GM18909 (cell line): ENCODE results near the gene PPIF.
"Not testable (repeated sequence)": the region's sequence is repeated elsewhere in the genome, so short reads cannot be mapped to it uniquely, and the experiment has no call there.

Experiments
- ATAC-seq: cut with Tn5 transposase; IDR thresholded peaks from one replicate; pipeline ENCODE4 v1.9.1; 2021; ENCODE audit warnings: mild to moderate bottlenecking; ENCODE audit not compliant: unreplicated experiment, poor library complexity

Gene PPIF

DNA sequence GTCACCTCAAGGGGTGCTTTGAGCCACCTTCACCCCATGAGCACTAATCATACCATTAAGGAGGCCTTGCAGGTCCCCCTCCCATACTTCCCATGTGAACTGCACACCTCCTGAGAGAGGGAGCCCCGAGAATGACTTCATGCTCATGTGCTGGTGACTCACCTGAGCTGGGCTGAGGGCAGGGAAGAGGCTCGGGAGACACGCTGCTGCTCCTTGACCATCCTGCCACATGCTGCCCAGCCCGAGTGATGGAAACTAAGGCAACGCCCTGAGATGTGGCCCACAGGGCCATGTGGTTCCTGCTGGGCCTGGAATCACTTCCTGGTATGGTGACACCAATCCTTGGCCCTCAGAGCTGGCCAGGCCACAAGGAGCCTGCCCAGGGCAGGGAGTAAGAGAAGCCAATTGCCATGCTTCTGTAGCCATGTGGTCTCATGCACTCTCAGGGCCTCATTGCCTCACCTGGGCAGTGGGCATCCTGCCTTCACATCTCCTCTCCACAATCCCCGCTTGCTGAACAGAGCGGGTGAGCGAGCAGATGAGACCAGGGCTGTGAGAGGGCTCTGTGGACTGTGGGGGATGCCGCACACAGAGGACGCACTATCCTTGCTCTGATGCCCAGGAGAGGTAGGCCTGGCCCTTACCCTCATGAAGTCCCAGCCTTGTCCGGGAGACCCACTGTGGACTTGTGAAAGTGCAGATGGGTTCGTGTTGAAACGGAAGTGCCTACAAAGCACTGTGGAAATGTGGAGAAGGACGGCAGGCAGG lies 18.3 kb upstream of the PPIF start:
- no peak for ATAC-seq

DNA sequence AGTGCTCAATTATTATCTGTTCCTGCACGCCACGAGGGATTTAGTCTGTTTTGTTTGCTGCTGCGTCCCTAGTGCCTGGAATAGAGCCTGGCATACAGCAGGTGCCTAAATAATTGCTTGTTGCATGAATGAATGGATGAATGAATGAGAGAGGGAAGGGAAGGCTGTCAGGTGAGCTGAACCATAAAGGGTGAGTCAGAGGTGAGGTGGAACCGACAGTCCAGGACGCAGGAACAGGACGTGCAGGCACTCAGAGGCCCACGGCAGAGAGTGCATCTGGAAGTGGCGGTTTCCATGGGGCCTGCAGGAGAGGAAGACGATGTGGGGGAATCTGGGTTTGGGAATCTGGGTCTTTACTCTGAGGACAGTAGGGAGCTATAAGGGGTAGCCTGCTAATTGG lies 17.7 kb upstream of the PPIF start:
- no peak for ATAC-seq

DNA sequence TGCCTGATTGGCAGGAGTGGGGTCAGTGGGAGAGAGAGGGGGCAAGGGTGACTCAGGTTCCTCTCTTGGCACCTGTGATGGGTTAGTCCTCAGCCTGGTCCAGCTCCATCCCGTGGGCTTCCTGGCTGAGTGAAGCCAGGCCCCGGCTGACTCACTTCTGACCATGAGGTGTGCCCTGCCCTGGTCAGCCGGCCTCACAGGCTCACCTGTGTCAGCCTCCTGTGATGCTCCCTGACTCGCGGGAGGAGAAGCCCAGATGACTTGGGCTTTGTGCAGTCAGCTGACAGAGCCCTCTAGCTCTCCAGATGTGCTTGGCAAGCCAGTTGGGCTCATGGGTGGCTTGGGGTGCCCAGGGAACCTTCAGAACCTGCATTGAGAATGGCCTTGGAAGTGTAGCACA lies 16.0 kb upstream of the PPIF start:
- ATAC-seq: peak; percentile 4

DNA sequence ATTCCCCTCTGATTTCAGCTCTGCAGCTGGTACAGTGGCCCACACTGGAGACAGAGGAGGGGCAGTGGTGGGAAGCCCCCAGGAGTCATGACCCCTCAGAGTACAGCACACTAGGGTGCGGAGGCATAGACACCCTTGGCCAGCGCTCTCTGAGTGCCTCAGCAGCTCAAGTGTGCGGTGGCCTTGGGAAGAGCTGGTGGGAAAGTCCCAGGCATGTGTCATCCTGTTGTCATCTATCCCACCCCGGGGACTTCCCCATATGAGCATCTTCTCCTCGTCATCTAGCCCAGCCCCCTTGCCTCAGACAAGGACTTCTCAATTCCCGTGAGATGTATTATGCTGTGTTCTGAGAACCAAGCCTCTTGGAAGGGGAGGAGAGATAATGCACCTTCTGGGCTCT lies 15.6 kb upstream of the PPIF start:
- ATAC-seq: peak; percentile 76

DNA sequence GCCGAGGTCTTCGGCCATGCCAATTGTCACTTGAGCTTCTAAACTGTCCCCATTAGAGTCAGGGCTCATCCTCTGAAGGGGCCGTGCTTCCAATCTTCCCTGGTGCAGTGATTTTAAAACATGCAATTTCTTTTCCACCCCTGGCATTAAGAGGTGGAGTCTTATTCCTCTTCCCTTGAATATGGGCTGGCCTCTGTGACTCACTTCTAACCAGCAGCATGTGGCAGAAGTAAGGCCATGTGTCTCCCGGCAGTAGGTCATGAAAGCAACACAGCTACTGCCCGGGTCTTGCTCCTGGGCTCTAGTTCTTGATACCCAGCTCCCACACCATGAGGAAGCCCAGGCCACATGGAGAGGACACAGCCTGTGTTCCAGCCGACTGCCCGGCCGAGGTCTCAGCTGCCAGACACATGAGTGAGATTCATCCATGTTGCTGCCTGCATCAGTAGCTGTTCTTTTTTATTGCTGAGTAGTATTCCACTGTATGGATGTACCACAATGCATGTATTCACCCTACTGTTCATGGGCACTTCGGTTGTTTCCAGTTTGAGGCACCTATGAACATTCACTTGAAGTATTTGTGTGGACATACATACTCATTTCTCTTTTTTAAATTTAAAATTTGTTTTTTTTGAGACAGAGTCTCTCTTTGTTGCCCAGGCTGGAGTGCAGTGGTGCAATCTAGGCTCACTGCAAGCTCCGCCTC lies 14.5 kb upstream of the PPIF start:
- ATAC-seq: not testable (repeated sequence)

DNA sequence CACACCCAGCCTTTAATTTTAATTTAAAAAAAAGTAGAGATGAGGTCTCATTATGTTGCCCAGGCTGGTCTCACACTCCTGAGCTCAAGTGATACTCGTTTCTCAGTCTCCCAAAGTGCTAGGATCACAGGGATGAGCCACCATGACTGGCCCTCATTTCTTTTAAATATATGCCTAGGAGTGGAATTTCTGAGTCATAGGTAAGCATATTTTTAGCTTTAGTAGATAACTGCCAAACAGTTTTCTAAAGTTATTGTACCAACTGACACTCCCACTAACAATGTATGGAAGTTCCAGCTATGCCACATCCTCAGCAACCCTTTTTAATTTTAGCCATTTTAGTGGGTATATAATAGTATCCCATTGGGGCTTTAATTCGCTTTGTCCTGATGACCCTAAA lies 13.8 kb upstream of the PPIF start:
- no peak for ATAC-seq

DNA sequence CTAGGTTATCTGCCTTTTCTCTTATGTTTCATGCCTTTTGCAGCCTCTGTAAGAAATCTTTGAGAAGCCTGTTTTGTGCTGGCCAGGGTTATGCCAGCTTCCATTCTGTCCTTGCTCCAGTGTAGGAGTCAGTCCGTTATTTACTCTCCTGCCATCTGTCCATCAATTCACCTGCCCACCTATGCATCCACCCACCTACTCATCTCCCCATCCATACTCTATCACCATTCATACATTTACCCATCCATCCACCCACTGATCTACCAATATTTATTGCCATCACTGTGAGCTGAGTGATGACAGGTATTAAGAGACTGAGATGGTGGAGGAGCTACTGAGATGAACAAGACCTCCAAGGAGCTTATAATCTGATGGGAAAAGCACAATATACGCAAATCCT lies 12.7 kb upstream of the PPIF start:
- no peak for ATAC-seq

DNA sequence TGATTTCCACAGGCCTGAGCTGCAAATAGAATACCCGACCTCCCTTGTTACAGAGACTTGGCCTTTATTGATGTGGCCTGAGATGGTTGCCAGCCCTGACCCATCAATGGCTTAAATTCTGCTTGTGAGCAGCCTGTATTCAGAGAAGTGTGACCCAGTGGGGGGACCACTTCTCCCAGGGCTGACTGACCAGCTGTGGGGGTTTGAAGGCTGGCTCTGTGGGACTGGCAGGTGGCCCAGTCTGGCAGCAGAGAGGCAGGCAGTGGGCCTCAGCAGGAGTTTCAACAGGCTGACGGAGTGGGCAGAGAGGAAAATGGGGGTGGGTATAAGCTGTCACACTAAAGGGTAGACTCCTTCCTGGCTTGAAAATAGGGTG lies 12.2 kb upstream of the PPIF start:
- no peak for ATAC-seq

DNA sequence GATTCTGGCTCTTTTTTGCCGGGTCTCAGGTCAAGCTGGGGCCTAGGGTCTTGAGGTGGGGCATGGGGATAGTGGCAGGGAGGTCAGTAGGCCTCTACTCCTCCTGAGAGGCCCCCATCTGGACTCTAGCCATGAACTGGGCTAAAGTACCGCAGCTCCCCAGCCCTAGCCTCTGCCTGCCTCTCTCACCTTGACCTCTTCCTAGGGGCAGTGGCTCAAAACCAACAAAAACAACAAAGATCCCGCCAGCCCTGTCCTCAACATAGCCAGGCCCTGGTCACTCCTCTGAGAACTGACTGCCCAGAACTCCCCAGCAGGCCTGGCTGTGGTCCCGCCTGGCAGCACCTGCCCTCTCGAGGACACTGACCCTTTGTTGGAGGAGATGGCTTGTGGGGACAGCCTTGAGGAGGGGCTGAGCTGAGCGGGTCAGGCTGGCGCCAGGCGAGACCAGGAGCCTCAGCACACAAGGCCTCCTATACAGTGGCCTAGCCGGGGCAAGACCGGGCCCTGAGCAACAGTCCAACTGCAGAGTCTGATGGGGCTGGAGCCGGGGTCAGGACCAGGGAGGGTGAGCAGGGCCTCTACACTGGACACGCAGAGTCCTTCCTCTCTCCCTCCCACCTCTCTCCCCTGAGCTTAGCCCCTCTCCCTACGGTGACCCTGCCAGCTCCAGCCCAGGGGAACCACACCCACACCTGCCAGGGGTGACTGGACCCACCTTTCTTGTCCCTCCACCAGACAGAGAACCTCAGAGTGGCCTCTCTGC lies 11.6 kb upstream of the PPIF start:
- ATAC-seq: no peak

DNA sequence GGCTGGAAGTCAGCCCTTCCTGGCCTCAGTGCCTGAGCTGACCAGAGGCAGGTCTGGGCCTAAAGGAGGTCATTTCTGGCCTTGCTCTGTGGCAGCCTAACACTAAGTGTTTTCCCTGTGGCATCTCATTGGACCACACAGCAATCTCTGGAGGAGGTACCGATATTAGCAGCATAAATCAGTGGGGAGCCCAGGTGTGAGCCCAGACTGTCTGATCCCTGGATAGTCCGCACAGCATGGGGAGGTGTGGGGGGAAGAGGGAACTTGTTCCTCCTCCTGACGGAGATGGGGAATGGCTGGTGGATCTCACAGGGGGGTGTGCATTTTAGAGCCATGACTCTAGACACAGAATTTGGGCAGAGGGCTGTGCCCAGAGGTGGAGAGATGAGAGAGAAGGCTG lies 11.0 kb upstream of the PPIF start:
- ATAC-seq: no peak

DNA sequence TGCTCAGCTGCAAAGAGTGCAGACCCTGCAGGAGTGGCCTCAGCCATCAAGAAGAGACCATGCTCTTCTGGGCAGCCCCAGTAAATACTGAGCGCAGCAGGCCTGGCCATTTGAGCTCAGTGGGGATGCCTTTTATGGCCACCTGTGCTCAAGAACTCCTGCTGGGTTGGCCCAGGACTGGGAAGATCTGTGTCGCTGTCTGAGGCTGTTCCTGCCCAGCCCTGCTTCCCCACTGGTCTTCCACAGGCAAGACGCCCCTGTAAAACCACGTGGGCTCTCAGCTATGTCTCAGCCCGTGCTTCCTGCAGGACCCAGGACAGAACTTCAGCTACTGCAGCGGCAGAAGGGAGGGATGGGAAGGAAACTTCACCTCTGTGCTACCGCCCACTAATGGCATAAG lies 10.5 kb upstream of the PPIF start:
- ATAC-seq: no peak

DNA sequence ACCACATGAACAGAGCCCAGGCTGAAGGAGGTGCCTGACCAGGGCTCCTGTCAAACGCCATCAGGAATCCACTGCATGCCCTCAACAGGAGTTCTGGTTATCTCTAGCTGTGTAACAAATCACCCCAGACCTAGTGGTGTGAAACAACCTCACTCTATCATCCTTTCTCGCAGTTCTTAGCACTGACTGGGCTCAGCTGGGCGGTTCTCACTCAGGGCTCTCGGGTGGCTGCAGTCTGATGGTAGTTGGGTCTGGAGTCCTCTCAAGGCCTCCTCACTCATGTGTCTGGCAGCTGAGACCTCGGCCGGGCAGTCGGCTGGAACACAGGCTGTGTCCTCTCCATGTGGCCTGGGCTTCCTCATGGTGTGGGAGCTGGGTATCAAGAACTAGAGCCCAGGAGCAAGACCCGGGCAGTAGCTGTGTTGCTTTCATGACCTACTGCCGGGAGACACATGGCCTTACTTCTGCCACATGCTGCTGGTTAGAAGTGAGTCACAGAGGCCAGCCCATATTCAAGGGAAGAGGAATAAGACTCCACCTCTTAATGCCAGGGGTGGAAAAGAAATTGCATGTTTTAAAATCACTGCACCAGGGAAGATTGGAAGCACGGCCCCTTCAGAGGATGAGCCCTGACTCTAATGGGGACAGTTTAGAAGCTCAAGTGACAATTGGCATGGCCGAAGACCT lies 9.3 kb upstream of the PPIF start:
- not testable (repeated sequence) for ATAC-seq

DNA sequence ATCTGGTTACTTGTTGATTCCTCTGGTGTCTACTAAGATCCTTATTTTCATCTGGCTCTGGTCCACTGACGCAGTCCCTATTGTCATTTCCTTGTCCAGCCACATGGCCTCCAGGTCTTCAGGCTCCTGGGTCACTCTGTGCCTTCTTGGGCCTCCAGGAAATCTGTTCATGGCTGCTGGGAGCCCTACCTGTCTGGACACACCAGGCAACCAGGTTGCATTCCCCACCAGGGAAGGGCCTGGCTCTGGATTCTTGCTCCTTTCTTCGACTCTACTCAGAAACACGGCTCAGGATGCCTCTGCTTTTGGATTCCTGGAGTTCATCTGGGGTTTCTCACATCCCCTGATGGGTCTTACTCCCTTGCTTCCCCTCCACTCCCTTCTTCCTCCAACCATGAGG lies 8.0 kb upstream of the PPIF start:
- ATAC-seq: no peak

DNA sequence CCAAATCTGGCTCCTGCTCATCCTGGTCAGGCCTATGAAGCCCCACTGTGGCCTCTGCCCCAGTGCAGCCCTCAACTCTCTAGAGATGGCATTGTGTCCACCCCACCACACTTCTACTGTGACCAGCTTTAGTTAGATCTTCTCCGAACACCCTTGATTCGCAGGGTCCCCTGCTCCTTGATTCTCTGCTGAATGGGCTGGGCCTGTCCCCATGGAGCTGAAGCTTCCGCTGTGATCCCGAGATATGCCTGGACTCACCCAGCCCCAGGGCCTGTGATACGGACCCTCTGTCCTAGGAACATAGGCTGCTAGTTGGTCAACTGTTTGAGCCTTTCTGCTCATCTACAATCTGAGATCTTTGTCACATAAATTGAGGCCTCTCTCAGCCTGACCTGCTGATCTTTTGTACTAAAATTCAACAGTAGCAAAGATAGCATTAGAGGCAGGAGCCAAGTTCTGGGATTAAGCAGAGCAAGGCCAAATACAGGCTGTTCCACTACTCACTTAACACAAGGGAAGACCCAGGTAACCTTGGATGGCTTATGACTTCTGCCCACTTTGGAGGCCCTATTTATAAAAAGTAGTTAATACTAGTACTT lies 6.5 kb upstream of the PPIF start:
- no peak for ATAC-seq

DNA sequence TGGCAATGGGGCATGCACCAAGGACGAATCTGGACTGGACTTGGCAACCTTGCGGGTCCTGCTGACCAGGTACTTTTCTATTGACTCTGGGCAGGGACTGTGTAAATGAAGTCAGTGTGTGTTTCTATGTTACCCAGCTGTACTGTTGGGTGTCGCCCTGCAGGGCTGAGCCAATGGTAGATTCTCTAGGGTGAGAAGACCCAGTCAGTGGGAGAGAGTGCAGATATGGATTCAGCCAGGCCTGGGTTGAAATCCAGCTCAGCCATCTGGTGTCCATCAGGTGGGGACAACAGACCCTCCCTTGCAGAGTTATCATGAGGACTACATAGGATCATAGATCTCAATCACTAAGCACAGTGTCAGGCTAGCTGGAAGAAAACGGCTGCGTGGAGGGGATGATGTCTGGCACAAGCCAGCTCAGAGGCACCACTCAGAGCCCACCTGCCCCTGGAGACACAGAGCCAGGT lies 4.9 kb upstream of the PPIF start:
- no peak for ATAC-seq

DNA sequence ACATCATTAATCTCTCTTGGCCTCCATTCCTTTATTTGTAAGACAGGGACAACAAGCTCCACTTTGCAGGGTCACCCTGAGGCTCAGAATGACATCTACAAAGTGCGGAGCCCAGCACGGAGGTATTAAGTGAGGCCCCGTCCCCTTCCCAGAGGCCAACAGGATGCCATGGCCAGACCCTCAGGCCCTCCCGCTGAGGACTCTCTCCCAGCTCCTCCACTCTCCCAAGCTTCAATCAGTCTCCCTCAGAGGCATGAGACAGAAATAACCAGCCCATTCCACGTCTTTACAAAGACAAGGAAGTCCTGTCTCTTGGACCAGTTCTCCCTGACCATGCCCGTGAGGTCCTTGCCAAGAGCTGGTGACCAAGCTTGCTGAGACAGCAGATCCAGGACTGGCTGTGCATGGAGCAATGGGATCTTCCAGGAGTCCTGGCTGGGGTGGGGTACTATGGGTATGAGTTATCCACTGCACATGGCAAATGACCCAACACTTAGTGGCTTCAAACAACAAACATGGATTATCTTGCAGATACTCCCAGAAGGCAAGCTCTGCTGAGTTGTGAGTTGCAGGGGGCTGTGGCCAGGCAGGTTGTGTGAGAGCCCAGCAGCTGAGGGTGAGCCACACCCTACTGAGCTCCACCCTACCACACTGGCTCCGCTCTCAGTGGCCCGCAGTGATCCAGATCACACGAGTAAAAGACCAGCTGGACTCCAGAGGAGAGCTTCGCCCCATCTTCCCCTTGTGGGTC lies 4.3 kb upstream of the PPIF start:
- ATAC-seq: no peak

DNA sequence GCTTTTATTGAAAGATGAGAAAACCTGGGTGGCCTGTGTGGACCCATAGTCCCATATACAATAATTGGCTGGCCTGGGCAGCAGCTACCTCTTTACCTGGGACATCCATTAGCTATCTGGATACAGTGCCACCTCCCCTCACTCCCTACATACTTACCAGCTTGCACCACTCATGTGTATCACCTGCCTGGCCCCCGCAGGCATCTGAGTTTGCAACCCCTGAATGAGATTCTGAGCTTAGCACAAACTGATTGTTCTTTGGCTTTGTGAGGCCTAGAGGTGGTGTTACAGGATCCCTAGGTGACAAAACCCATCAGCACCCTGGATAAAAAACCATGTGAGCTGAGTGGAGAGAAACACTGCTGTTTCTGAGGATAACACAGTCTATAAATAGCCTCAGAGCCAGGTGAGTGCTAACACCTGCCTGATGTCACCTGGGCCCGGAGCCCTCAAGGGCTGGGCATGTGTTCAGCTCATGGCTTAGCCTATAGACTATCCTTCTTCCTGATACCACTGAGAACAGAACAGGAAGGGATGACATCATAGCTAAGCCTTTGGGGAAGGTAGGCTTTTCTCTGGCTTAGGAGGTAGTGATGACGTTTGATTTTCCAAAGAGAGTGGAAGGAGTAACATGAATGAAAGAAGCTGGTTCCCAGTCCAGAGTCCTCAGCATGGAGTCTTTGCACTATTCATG lies 2.6 kb upstream of the PPIF start:
- ATAC-seq: no peak

DNA sequence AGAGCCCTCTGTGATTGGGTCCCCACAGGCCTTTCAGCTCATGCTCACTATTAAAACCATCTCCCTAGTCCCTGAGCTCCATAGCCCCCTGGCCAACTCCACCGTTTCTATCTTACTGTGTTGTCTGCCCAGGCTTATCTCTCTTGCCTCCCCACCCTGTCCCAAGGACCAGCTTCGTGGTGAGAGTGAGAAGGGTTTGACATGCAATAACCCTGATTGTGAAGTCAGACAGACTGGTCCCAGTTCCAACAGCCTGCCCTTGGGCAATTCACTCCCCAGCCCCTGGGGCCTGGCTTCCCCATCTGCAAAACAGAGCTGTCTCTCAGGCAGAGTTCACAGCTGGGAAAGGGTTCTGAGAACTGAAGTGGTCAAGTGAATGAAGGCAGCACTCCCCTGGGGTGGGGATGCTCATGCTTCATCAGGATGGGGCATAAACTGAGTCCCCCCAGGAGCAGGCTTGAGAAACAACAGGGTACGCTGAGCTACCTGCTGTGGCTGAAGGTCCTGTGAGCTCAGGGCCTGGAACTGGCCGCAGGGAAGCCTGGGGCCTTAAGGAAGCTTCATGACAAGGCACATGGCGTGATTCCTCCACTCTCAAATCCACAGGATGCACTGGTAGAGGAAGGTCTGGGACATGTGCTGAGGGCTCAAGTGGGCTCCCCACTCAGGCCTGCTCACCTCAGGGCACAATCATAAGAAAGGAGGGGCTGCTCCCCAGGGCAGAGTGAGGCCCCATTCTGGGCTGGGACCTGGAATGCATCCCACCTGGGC lies 1.8 kb upstream of the PPIF start:
- no peak for ATAC-seq
